DMS153 treated with DMSO at 0.1 percent for 48 hours (cell line): Measurements from ENCODE around the gene ATP6V1G3.
"Not testable (repeated sequence)": the region's sequence is repeated elsewhere in the genome, so short reads cannot be mapped to it uniquely, and the experiment has no call there.

Source experiments
- DNase-seq: peaks from one replicate; lab custom pipeline; 2025; ENCODE audit not compliant: unreplicated experiment; lab: John Stamatoyannopoulos, UW

Gene ATP6V1G3, protein sequence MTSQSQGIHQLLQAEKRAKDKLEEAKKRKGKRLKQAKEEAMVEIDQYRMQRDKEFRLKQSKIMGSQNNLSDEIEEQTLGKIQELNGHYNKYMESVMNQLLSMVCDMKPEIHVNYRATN

GRCh38 chr1:198540580-198540979 lies at the start of gene ATP6V1G3:
ATP6V1G3 (minus strand) TSS chr1:198540680; CDS start chr1:198540650, 30 bp downstream.
- DNase-seq = no peak

- DNase-seq = no peak
Measured at GRCh38 chr1:198588845-198589244, 48.4 kb upstream of the ATP6V1G3 start.

- DNase-seq = no peak
Measured at GRCh38 chr1:198584163-198584562, 43.7 kb upstream of the ATP6V1G3 start.

DNA sequence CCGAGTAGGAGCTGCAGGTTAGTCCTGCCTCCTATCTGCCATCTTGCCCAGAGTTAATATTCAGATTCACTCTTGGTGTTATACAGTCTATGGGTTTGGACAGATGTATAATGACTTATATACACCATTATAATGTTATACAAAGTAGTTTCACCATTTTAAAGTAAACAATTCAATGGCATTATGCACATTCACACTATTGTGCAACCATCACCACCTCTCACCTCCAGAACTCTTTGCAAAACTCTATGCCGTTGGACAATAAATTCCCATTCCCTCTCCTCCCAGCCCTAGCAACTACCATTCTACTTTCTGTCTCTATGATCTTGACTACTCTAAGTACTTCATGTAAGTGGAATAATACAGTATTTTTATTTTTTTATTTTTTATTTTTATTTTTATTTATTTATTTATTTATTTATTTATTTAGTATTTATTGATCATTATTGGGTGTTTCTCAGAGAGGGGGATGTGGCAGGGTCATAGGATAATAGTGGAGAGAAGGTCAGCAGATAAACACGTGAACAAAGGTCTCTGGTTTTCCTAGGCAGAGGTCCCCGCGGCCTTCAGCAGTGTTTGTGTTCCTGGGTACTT lies 42.8 kb upstream of the ATP6V1G3 start:
- not testable (repeated sequence) for DNase-seq

GRCh38 chr1:198577444-198577843 lies 37.0 kb upstream of the ATP6V1G3 start:
- no peak for DNase-seq

GRCh38 chr1:198575798-198576641 lies 35.5 kb upstream of the ATP6V1G3 start:
- no peak for DNase-seq

GRCh38 chr1:198575292-198575691 lies 34.8 kb upstream of the ATP6V1G3 start:
- no peak for DNase-seq

DNA sequence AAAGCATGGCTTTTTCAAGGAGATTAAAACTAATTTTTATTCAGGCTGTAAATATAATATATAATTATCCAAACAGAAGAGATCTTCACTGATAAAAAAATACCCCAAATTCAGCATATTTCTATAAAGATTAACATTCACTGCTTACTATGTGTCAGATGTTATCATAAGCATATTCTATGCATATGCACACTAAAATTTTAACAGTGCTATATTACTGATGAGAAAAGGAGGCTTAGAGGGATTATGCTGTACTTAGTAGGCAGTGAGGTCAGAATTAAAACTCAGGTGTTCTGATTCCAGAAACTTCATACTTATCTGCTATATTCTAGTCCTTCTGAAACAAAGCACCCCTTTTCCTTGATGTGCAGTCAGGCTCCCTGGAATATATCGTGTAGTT lies 33.8 kb upstream of the ATP6V1G3 start:
- no peak for DNase-seq

DNA sequence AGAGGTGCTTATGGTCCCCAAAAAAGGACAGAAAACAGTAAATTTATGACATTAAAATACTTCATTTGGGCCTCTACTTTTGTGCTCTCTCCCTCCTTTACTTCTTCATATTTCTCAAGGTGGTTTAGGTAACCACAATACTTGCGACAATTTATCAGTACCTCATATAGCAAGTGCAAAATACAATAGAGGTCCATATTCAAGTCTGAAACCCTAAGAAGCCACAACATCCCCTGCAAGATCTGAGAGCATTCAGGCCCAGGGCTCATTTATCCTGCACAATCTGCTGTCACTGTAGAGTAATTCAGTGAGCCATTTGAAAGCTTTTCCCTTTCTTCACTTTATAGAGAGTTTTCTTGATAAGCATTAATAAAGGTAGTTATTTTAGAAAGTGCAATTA lies 24.2 kb upstream of the ATP6V1G3 start:
- DNase-seq = no peak

- DNase-seq = no peak
Measured at GRCh38 chr1:198564157-198564556, 23.7 kb upstream of the ATP6V1G3 start.

- DNase-seq = no peak
Measured at GRCh38 chr1:198563583-198563982, 23.1 kb upstream of the ATP6V1G3 start.

- peak; percentile 52 for DNase-seq
Measured at GRCh38 chr1:198560161-198560560, 19.7 kb upstream of the ATP6V1G3 start.

- DNase-seq = no peak
Measured at GRCh38 chr1:198559362-198559761, 18.9 kb upstream of the ATP6V1G3 start.

- no peak for DNase-seq
Measured at GRCh38 chr1:198558402-198558801, 17.9 kb upstream of the ATP6V1G3 start.

GRCh38 chr1:198556971-198557370 lies 16.5 kb upstream of the ATP6V1G3 start:
- no peak for DNase-seq

DNA sequence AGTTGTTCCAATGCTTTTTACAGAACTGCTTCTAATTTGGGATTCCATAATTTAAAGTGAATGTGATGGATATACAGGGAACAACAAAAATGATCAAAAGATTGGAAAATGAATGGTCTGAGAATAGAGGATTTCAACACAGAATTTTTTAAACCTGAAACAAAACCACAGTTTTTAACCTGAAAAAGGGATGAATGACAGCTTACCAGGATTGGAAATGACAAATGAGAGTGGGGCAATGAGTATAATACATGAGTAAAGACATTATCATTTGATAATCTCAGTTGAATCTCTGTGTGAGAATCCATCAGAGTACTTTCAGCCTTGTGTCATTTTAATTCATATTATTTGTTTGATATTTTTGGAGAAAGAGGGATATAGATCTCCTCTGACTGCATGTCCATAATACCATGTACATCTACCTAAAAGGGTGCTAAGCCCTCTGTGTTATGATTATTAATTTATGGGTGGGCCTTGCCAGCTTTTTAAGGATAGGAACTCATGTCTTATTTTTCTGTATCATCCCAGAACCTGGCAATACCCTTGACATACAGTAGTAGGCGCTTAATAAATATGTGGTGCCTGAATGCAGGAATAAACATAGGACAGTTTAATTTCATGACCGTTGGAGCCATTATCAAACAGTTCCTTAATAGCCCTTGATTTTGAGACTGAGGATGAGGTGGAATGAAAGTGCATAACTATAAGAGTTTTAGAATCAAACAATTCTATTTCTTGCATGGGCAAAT lies 12.4 kb upstream of the ATP6V1G3 start:
- DNase-seq = no peak

DNA sequence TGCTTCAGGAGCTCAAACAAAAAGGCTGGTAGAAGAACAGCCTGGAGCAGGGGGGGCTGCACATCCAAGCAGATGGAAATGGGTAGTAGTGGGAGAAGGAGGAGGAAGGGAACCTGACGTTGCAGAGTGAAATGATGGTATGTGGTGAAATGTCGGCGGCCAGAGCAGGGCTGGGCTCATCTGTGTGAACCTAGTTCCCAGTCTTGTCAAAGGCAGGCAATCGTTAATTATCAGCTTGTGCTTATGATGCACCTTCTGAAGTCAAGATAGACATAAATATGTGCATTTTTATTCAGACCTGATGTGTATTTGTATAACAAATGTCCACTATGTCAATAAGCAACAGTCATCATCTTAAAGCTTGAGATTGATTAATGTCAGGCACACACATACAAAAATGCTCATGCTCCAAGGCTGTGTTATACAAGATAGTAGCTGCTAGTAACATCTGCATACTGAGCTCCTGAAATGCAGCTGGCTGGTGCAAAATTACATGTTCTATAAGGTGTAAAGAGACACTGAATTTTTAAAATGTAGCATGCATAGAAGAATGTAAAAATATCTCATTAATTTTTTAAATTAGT lies 10.6 kb upstream of the ATP6V1G3 start:
- DNase-seq = no peak

GRCh38 chr1:198549866-198550265 lies 9.4 kb upstream of the ATP6V1G3 start:
- no peak for DNase-seq

DNA sequence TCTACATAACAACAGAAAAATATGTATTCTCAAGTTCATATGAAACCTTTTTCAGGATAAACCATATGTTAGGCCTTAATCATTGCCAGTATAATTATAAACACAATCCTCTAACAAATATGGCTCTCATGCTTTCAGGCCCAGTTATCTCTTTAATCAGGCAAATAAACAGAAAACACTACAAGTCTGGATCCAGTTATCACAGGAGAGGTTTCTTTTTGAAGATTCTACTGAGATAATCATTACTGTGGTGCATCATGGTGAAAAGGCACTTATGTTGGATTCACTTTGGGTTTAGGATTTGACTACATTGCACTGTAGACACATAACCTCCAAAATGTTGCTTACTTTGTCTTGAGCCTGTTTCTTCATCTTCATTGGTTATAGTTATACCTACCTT lies 8.4 kb upstream of the ATP6V1G3 start:
- DNase-seq = no peak

DNA sequence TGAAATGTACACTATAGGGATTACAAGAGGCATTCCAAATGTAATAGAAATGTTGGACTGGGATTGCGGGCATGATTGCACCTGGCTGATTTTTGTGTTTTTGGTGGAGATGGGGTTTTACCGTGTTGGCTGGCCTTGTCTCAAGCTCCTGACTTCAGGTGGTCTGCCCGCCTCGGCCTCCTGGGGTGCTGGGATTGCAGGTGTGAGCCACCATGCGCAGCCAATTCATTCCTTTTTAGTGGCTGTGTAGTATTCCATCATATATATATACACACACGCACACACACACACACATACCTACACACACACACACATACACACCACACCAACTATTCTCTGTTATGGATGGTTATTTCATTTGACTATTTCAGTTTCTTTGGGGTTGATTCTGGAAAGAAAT lies 4.7 kb upstream of the ATP6V1G3 start:
- no peak for DNase-seq

- no peak for DNase-seq
Measured at GRCh38 chr1:198544265-198544664, 3.8 kb upstream of the ATP6V1G3 start.
